Skeletal muscle satellite cell (primary cell): ENCODE results near the gene RTBDN.
"Not testable (repeated sequence)": the region's sequence is repeated elsewhere in the genome, so short reads cannot be mapped to it uniquely, and the experiment has no call there.

Source experiments
- H3K27me3 ChIP-seq: 2 replicates; pipeline ENCODE4 v1.7.0; 2013; ENCODE audit warnings: low read length; ENCODE audit not compliant: control insufficient read depth, insufficient read depth
- H3K36me3 ChIP-seq: 2 replicates; pipeline ENCODE4 v1.7.0; 2013; ENCODE audit warnings: mild to moderate bottlenecking, control low read depth, low read length; ENCODE audit not compliant: insufficient read depth
- H3K4me1 ChIP-seq: 2 replicates; pipeline ENCODE4 v1.7.0; 2013; ENCODE audit warnings: low read length; ENCODE audit not compliant: control insufficient read depth, insufficient read depth
- H3K4me2 ChIP-seq: 2 replicates; pipeline ENCODE4 v1.7.0; 2013; ENCODE audit warnings: mild to moderate bottlenecking, low read length
- H3K4me3 ChIP-seq: 2 replicates; pipeline ENCODE4 v1.7.0; 2013; ENCODE audit warnings: low read length
- H3K9ac ChIP-seq: 2 replicates; pipeline ENCODE4 v1.7.0; 2013; ENCODE audit warnings: mild to moderate bottlenecking, low read depth, low read length, moderate library complexity
- H3K9me3 ChIP-seq: replicated peaks from 2 replicates; pipeline ENCODE4 v1.7.0; 2013; ENCODE audit warnings: mild to moderate bottlenecking, control low read depth, low read length

The RTBDN gene

GRCh38 chr19:12804051-12804450 is 30.3 kb downstream of the RTBDN start:
- Histone ChIP-seq H3K4me1 (peaks cover 32% of the 10 kb centered on the region), H3K4me2 (no peak overlapping the region), H3K36me3 (peaks cover 18% of the 10 kb centered on the region), H3K9me3 (no peaks in the 10 kb centered on the region), H3K27me3 (no peaks in the 10 kb centered on the region), H3K4me3 (no peak overlapping the region), H3K9ac (no peak overlapping the region)

- Histone ChIP-seq H3K4me1 (peaks cover 32% of the 10 kb centered on the region), H3K36me3 (peaks cover 12% of the 10 kb centered on the region), H3K9me3 (no peaks in the 10 kb centered on the region), H3K4me2 (peak overlapping the region; percentile 100), H3K27me3 (no peaks in the 10 kb centered on the region), H3K9ac (peak overlapping the region; percentile 89), H3K4me3 (peak overlapping the region; percentile 99)
Measured at GRCh38 chr19:12802267-12803106, 31.9 kb downstream of the RTBDN start.

- peak within 1 kb of the TSS; percentile 89 for H3K9ac ChIP-seq
- peaks cover 12% of the 10 kb centered on the region for H3K36me3 ChIP-seq
- H3K4me2 ChIP-seq, result peak within 1 kb of the TSS; percentile 100
- H3K9me3 ChIP-seq, result no peaks in the 10 kb centered on the region
- peaks cover 24% of the 10 kb centered on the region for H3K4me1 ChIP-seq
- H3K4me3 ChIP-seq, result peak within 1 kb of the TSS; percentile 99
- no peaks in the 10 kb centered on the region for H3K27me3 ChIP-seq
Measured at GRCh38 chr19:12801466-12802266, 32.7 kb downstream of the RTBDN start, which contains the start of the genes PRDX2 and THSD8. Gene PRDX2, minus strand, starts transcription at chr19:12801800. Its CDS starts 539 bp downstream, at chr19:12801261. Gene THSD8, plus strand, starts transcription at chr19:12802069. Its CDS starts 3 bp downstream, at chr19:12802072.

- Histone ChIP-seq H3K27me3 (no peaks in the 10 kb centered on the region), H3K9me3 (no peaks in the 10 kb centered on the region), H3K4me2 (peak overlapping the region; percentile 100), H3K4me1 (peaks cover 26% of the 10 kb centered on the region), H3K9ac (peak overlapping the region; percentile 89), H3K4me3 (peak overlapping the region; percentile 99), H3K36me3 (peaks cover 12% of the 10 kb centered on the region)
Measured at GRCh38 chr19:12800923-12801465, 33.4 kb downstream of the RTBDN start.

- H3K27me3 ChIP-seq, result no peaks in the 10 kb centered on the region
- H3K9me3 ChIP-seq, result no peaks in the 10 kb centered on the region
- H3K9ac ChIP-seq, result peak overlapping the region; percentile 89
- peak overlapping the region; percentile 100 for H3K4me2 ChIP-seq
- H3K4me3 ChIP-seq, result peak overlapping the region; percentile 99
- H3K36me3 ChIP-seq, result peaks cover 12% of the 10 kb centered on the region
- H3K4me1 ChIP-seq, result peaks cover 27% of the 10 kb centered on the region
Measured at GRCh38 chr19:12800466-12800770, 34.0 kb downstream of the RTBDN start.

GRCh38 chr19:12799742-12800465 is 34.5 kb downstream of the RTBDN start:
- H3K4me3 ChIP-seq, result no peak overlapping the region
- no peaks in the 10 kb centered on the region for H3K27me3 ChIP-seq
- no peaks in the 10 kb centered on the region for H3K9me3 ChIP-seq
- peak overlapping the region; percentile 100 for H3K4me2 ChIP-seq
- peaks cover 27% of the 10 kb centered on the region for H3K4me1 ChIP-seq
- peaks cover 12% of the 10 kb centered on the region for H3K36me3 ChIP-seq
- no peak overlapping the region for H3K9ac ChIP-seq

- H3K4me2 ChIP-seq, H3K9me3 ChIP-seq, H3K27me3 ChIP-seq, H3K9ac ChIP-seq, H3K4me3 ChIP-seq: not testable (repeated sequence)
- peaks cover 18% of the 10 kb centered on the region for H3K36me3 ChIP-seq
- H3K4me1 ChIP-seq, result peaks cover 36% of the 10 kb centered on the region
Measured at GRCh38 chr19:12797607-12798006, 36.8 kb downstream of the RTBDN start.

- no peak overlapping the region for H3K4me2 ChIP-seq
- H3K27me3 ChIP-seq, result no peaks in the 10 kb centered on the region
- H3K4me1 ChIP-seq, result peaks cover 31% of the 10 kb centered on the region
- H3K9me3 ChIP-seq, result no peaks in the 10 kb centered on the region
- H3K9ac ChIP-seq, result no peak overlapping the region
- no peak overlapping the region for H3K4me3 ChIP-seq
- peaks cover 23% of the 10 kb centered on the region for H3K36me3 ChIP-seq
Measured at GRCh38 chr19:12797141-12797587, 37.2 kb downstream of the RTBDN start.

GRCh38 chr19:12796146-12797071 is 38.0 kb downstream of the RTBDN start:
- no peaks in the 10 kb centered on the region for H3K27me3 ChIP-seq
- peaks cover 24% of the 10 kb centered on the region for H3K4me1 ChIP-seq
- no peaks in the 10 kb centered on the region for H3K9me3 ChIP-seq
- H3K4me2 ChIP-seq, result peak overlapping the region; percentile 61
- H3K36me3 ChIP-seq, result peaks cover 23% of the 10 kb centered on the region
- no peak overlapping the region for H3K9ac ChIP-seq
- no peak overlapping the region for H3K4me3 ChIP-seq

- Histone ChIP-seq H3K9ac (no peak overlapping the region), H3K27me3 (no peaks in the 10 kb centered on the region), H3K4me3 (no peak overlapping the region), H3K36me3 (peaks cover 17% of the 10 kb centered on the region), H3K4me1 (peaks cover 25% of the 10 kb centered on the region), H3K9me3 (no peaks in the 10 kb centered on the region), H3K4me2 (no peak overlapping the region)
Measured at GRCh38 chr19:12794971-12795381, 39.4 kb downstream of the RTBDN start.
